Hematopoietic multipotent progenitor cell treated with erythropoietin and hydrocortisone succinate and interleukin-3 and kit ligand, for 6 days (in vitro differentiated cells): Measurements from ENCODE around the gene GNAT1.
"Not testable (repeated sequence)": the region's sequence is repeated elsewhere in the genome, so short reads cannot be mapped to it uniquely, and the experiment has no call there.

Experiments
- DNase-seq: peaks from one replicate; pipeline ENCODE4 v3.0.0-alpha.2; 2015

The GNAT1 gene

GRCh38 chr3:50203809-50204803 lies 12.7 kb downstream of the GNAT1 start:
- DNase-seq, result no peak

GRCh38 chr3:50204804-50205412 lies 13.5 kb downstream of the GNAT1 start, which contains the start of gene SLC38A3:
Gene SLC38A3 (plus strand): TSS chr3:50205271. CDS start chr3:50214200, 8,929 bp downstream.
- no peak for DNase-seq

GRCh38 chr3:50205413-50206276 lies 14.2 kb downstream of the GNAT1 start:
- peak; percentile 51 for DNase-seq

- DNase-seq, result no peak
Observed at GRCh38 chr3:50207359-50208042, 16.1 kb downstream of the GNAT1 start.

- no peak for DNase-seq
Observed at GRCh38 chr3:50208677-50209344, 17.4 kb downstream of the GNAT1 start.

- DNase-seq, result no peak
Observed at GRCh38 chr3:50210176-50210509, 18.7 kb downstream of the GNAT1 start.

- DNase-seq, result no peak
Observed at GRCh38 chr3:50210510-50211367, 19.3 kb downstream of the GNAT1 start.

- not testable (repeated sequence) for DNase-seq
Observed at GRCh38 chr3:50211368-50211717, 19.9 kb downstream of the GNAT1 start.

- no peak for DNase-seq
Observed at GRCh38 chr3:50211930-50212329, 20.5 kb downstream of the GNAT1 start.

- DNase-seq, result no peak
Observed at GRCh38 chr3:50212502-50212901, 21.1 kb downstream of the GNAT1 start.

- no peak for DNase-seq
Observed at GRCh38 chr3:50212971-50213370, 21.6 kb downstream of the GNAT1 start.

- DNase-seq, result no peak
Observed at GRCh38 chr3:50213373-50213772, 22.0 kb downstream of the GNAT1 start.

GRCh38 chr3:50214824-50215223 lies 23.4 kb downstream of the GNAT1 start:
- DNase-seq, result no peak

GRCh38 chr3:50215529-50215928 lies 24.1 kb downstream of the GNAT1 start:
- DNase-seq, result no peak

GRCh38 chr3:50217681-50218080 lies 26.3 kb downstream of the GNAT1 start:
- DNase-seq, result no peak

GRCh38 chr3:50218448-50218847 lies 27.0 kb downstream of the GNAT1 start:
- no peak for DNase-seq

GRCh38 chr3:50219285-50219684 lies 27.9 kb downstream of the GNAT1 start:
- DNase-seq, result no peak

- DNase-seq, result no peak
Observed at GRCh38 chr3:50220109-50220508, 28.7 kb downstream of the GNAT1 start.

- no peak for DNase-seq
Observed at GRCh38 chr3:50221051-50221410, 29.6 kb downstream of the GNAT1 start.

- peak; percentile 43 for DNase-seq
Observed at GRCh38 chr3:50221411-50222168, 30.2 kb downstream of the GNAT1 start.
